ENCODE results near the gene CA10. TPM values are rescaled to one million over a fixed set of nuclear protein-coding genes. Genes with fewer than 3 reads are reported as not detected.

CA10 gene
- total and polyA plus RNA-seq, 7 donors = 0.28 to 2.9 (median 0.49) TPM; not detected in 2

GRCh38 chr17:51770027-51770759 is 388.3 kb downstream of the CA10 start:
- H3K27me3 ChIP-seq = no peaks in the 10 kb centered on the region
- peaks cover 0 to 10% (median 0%) of the 10 kb centered on the region in 4 donors for H3K4me1 ChIP-seq
- WGBS, 2 donors = 44 to 75% methylated on average over 5 of the region's 5 CpGs
- no peak overlapping the region for H3K4me3 ChIP-seq
- H3K36me3 ChIP-seq = no peaks in the 10 kb centered on the region
- no peak for TF ChIP-seq POLR2AphosphoS5 (IDR thresholded peaks at IDR 0.05)
- no peak for TF ChIP-seq EP300 (IDR thresholded peaks at IDR 0.05)
- no peak for TF ChIP-seq POLR2A (IDR thresholded peaks at IDR 0.05)
- TF ChIP-seq CTCF (IDR thresholded peaks at IDR 0.05) = no peak
- no peak overlapping the region for H3K27ac ChIP-seq
- intact Hi-C loops (cut with DNase I) = no loop called here
- DNase-seq = no peak
- no peaks in the 10 kb centered on the region for H3K9me3 ChIP-seq

- Histone ChIP-seq H3K4me1 (peaks cover 0 to 10% (median 0%) of the 10 kb centered on the region in 4 donors), H3K27me3 (peaks cover 0 to 6% (median 0%) of the 10 kb centered on the region in 3 donors), H3K36me3 (no peaks in the 10 kb centered on the region), H3K27ac (no peak overlapping the region), H3K9me3 (no peaks in the 10 kb centered on the region), H3K4me3 (no peak overlapping the region)
- DNase-seq = no peak
- WGBS, 2 donors = 51 to 64% methylated on average over 2 of the region's 2 CpGs
- no peak for TF ChIP-seq EP300 (IDR thresholded peaks at IDR 0.05)
- no peak for TF ChIP-seq POLR2AphosphoS5 (IDR thresholded peaks at IDR 0.05)
- no peak for TF ChIP-seq POLR2A (IDR thresholded peaks at IDR 0.05)
- TF ChIP-seq CTCF (IDR thresholded peaks at IDR 0.05) = no peak
- intact Hi-C loops (cut with DNase I) = loop anchor here (10.0 kb wide), 1 partner anchor 336 kb away; no protein-coding TSS in a partner anchor
Measured at GRCh38 chr17:51769231-51769630, 389.3 kb downstream of the CA10 start.

- Histone ChIP-seq H3K27me3 (peaks cover 0 to 12% (median 0%) of the 10 kb centered on the region in 3 donors), H3K27ac (no peak overlapping the region), H3K4me3 (no peak overlapping the region), H3K9me3 (no peaks in the 10 kb centered on the region), H3K4me1 (peaks cover 0 to 10% (median 0%) of the 10 kb centered on the region in 4 donors), H3K36me3 (no peaks in the 10 kb centered on the region)
- DNase-seq = no peak
- WGBS, 2 donors = 62 to 76% methylated on average over 2 of the region's 2 CpGs
- TF ChIP-seq CTCF (IDR thresholded peaks at IDR 0.05) (no peak), POLR2A (IDR thresholded peaks at IDR 0.05) (no peak), POLR2AphosphoS5 (IDR thresholded peaks at IDR 0.05) (no peak), EP300 (IDR thresholded peaks at IDR 0.05) (no peak)
- intact Hi-C loops (cut with DNase I) = loop anchor here (10.0 kb wide), 1 partner anchor 336 kb away; no protein-coding TSS in a partner anchor
Measured at GRCh38 chr17:51768706-51769105, 389.8 kb downstream of the CA10 start.

GRCh38 chr17:51767287-51767686 is 391.2 kb downstream of the CA10 start:
- Histone ChIP-seq H3K4me1 (peaks cover 0 to 10% (median 0%) of the 10 kb centered on the region in 4 donors), H3K9me3 (no peaks in the 10 kb centered on the region), H3K4me3 (no peak overlapping the region), H3K27ac (no peak overlapping the region), H3K36me3 (no peaks in the 10 kb centered on the region), H3K27me3 (peaks cover 0 to 13% (median 0%) of the 10 kb centered on the region in 3 donors)
- intact Hi-C loops (cut with DNase I) = loop anchor here (10.0 kb wide), 1 partner anchor 338 kb away; no protein-coding TSS in a partner anchor
- WGBS, 2 donors = 98% methylated on average over 1 of the region's 1 CpG
- DNase-seq = no peak
- TF ChIP-seq POLR2A (IDR thresholded peaks at IDR 0.05) (no peak), POLR2AphosphoS5 (IDR thresholded peaks at IDR 0.05) (no peak), EP300 (IDR thresholded peaks at IDR 0.05) (no peak), CTCF (IDR thresholded peaks at IDR 0.05) (no peak)

Measured in sigmoid colon (tissue), 7 donors.